ENCODE results near the gene DEUP1. TPM values are rescaled to one million over a fixed set of nuclear protein-coding genes. Genes with fewer than 3 reads are reported as not detected.

DEUP1 gene, protein sequence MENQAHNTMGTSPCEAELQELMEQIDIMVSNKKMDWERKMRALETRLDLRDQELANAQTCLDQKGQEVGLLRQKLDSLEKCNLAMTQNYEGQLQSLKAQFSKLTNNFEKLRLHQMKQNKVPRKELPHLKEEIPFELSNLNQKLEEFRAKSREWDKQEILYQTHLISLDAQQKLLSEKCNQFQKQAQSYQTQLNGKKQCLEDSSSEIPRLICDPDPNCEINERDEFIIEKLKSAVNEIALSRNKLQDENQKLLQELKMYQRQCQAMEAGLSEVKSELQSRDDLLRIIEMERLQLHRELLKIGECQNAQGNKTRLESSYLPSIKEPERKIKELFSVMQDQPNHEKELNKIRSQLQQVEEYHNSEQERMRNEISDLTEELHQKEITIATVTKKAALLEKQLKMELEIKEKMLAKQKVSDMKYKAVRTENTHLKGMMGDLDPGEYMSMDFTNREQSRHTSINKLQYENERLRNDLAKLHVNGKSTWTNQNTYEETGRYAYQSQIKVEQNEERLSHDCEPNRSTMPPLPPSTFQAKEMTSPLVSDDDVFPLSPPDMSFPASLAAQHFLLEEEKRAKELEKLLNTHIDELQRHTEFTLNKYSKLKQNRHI
- total RNA-seq (2014; rRNA removed; shearing (Covaris generic)) (0.28 TPM in 1 of 2 replicates, not detected in the other), total RNA-seq (2022) (not detected in 2 replicates), Bru-seq, nascent RNA (percentile 10 among the genes with signal in this experiment), BruChase-seq, experiment 1, labeled RNA remaining after a 6-hour chase (percentile 7 among the genes with signal in this experiment), BruChase-seq, experiment 2, labeled RNA remaining after a 2-hour chase (percentile 4 among the genes with signal in this experiment)
- long read RNA-seq, partial matches to known transcripts: 0 of 3 reads
- long read RNA-seq, other reads (novel, unspliced or antisense): 3 of 3 reads

DNA sequence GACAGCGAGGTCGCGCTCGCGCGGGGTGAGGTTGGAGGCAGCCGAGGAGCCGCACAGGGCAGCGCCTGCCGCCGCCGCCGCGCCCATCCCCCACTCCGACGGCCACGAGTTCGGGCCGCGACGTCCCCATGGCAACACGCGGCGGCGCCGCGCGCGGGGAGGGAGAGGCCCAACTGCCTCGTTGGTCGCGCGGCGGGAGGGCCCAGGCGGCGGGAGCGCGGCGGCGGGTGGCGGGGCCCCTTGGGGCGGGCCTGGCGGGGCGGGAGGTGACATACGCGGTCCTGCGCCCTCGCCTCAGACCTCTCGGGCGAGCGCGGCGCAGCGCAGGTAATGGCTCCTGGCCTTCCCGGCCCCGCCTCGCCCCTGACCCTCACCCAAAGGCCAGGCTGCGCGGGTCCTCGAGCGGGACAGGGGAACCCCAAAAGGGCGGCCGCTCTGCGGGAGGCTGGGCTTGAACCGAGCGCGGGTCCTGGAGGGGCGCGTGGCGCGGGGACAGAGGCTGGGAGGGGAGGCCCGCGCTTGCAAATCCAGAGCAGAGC lies at the start of gene DEUP1:
DEUP1 (plus strand) TSS at position 297 of the 539 bp plus-strand sequence. CDS start 1,518 bp downstream, outside the sequence.
- Histone ChIP-seq H3K4me3 (ENCODE audit: low read depth, low read length, poor library complexity, severe bottlenecking) (no peak within 1 kb of the TSS), H3K4me2 (ENCODE audit: low read length) (no peak within 1 kb of the TSS), H3K36me3 (ENCODE audit: insufficient read depth, low read length) (no peaks in the 10 kb centered on the region), H3K79me2 (ENCODE audit: insufficient read depth, low read depth, low read length) (no peaks in the 10 kb centered on the region), H2AFZ (ENCODE audit: low read length) (no peak within 1 kb of the TSS), H3K4me1 (ENCODE audit: insufficient read depth, low read length, poor library complexity, severe bottlenecking) (no peaks in the 10 kb centered on the region), H3K9me2 (ENCODE audit: insufficient read depth, low read length) (no peaks in the 10 kb centered on the region), H3K27ac (ENCODE audit: low read depth, low read length, poor library complexity, severe bottlenecking) (no peak within 1 kb of the TSS), H4K20me1 (ENCODE audit: insufficient read depth, low read length) (no peaks in the 10 kb centered on the region), H3K9me3 (ENCODE audit: low read length) (no peaks in the 10 kb centered on the region)
- DNase-seq (ENCODE audit: low spot score): no peak
- BruUV-seq (replicated peaks): no TSS peak
- intact Hi-C loops (cut with micrococcal nuclease; ENCODE audit: unreplicated experiment): no loop called here
- POLR2A ChIA-PET: interaction anchor here (0.6 kb wide), 1 partner anchor 31 kb away, joined by 3 read pairs; no protein-coding TSS in a partner anchor
- CTCF ChIA-PET (ENCODE audit: unreplicated experiment): no interaction called here
- TF ChIP-seq EZH2phosphoT487 (IDR thresholded peaks at IDR 0.05; ENCODE audit: borderline replicate concordance, low read depth, low read length): no peak
- TF ChIP-seq, protein P1, sequence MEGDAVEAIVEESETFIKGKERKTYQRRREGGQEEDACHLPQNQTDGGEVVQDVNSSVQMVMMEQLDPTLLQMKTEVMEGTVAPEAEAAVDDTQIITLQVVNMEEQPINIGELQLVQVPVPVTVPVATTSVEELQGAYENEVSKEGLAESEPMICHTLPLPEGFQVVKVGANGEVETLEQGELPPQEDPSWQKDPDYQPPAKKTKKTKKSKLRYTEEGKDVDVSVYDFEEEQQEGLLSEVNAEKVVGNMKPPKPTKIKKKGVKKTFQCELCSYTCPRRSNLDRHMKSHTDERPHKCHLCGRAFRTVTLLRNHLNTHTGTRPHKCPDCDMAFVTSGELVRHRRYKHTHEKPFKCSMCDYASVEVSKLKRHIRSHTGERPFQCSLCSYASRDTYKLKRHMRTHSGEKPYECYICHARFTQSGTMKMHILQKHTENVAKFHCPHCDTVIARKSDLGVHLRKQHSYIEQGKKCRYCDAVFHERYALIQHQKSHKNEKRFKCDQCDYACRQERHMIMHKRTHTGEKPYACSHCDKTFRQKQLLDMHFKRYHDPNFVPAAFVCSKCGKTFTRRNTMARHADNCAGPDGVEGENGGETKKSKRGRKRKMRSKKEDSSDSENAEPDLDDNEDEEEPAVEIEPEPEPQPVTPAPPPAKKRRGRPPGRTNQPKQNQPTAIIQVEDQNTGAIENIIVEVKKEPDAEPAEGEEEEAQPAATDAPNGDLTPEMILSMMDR (conservative IDR thresholded peaks at IDR 0.05; ENCODE audit: low read length): no peak

DNA sequence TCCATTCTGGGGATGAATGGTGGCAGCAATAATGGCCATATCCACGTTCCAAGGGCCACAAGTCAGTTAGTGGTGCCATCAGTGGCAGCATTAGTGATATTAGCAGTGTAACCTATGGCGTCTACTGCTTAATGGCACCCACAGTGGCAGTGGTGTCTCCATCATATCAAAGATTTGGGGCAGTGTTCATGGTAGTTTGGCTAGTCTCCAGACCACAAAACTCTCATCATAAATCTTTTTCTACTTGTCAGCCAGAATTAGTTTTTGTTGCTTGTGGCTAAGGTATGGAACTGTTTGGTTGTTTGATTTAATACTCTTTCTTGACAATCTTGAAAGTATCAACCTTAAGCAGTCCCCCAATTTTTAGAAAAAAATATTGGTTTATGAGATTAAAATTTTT lies 45.1 kb upstream of the DEUP1 start:
- Histone ChIP-seq H3K4me3 (ENCODE audit: low read depth, low read length, poor library complexity, severe bottlenecking) (no peak overlapping the region), H3K36me3 (ENCODE audit: insufficient read depth, low read length) (no peaks in the 10 kb centered on the region), H3K27ac (ENCODE audit: low read depth, low read length, poor library complexity, severe bottlenecking) (no peak overlapping the region), H3K9me3 (ENCODE audit: low read length) (no peaks in the 10 kb centered on the region), H3K79me2 (ENCODE audit: insufficient read depth, low read depth, low read length) (no peaks in the 10 kb centered on the region), H3K9me2 (ENCODE audit: insufficient read depth, low read length) (no peaks in the 10 kb centered on the region), H3K4me1 (ENCODE audit: insufficient read depth, low read length, poor library complexity, severe bottlenecking) (peaks cover 17% of the 10 kb centered on the region), H4K20me1 (ENCODE audit: insufficient read depth, low read length) (no peaks in the 10 kb centered on the region), H3K4me2 (ENCODE audit: low read length) (no peak overlapping the region), H2AFZ (ENCODE audit: low read length) (no peak overlapping the region)
- DNase-seq (ENCODE audit: low spot score): no peak
- intact Hi-C loops (cut with micrococcal nuclease; ENCODE audit: unreplicated experiment): no loop called here
- ChIA-PET POLR2A (no interaction called here), CTCF (ENCODE audit: unreplicated experiment) (no interaction called here)
- no TSS peak for BruUV-seq (replicated peaks)
- TF ChIP-seq, protein P1 (conservative IDR thresholded peaks at IDR 0.05; ENCODE audit: low read length): no peak
- no peak for TF ChIP-seq EZH2phosphoT487 (IDR thresholded peaks at IDR 0.05; ENCODE audit: borderline replicate concordance, low read depth, low read length)

All from OCI-LY7 (cell line).